Measurements from ENCODE around the gene CLK2.
"Not testable (repeated sequence)": the region's sequence is repeated elsewhere in the genome, so short reads cannot be mapped to it uniquely, and the experiment has no call there.

The CLK2 gene

DNA sequence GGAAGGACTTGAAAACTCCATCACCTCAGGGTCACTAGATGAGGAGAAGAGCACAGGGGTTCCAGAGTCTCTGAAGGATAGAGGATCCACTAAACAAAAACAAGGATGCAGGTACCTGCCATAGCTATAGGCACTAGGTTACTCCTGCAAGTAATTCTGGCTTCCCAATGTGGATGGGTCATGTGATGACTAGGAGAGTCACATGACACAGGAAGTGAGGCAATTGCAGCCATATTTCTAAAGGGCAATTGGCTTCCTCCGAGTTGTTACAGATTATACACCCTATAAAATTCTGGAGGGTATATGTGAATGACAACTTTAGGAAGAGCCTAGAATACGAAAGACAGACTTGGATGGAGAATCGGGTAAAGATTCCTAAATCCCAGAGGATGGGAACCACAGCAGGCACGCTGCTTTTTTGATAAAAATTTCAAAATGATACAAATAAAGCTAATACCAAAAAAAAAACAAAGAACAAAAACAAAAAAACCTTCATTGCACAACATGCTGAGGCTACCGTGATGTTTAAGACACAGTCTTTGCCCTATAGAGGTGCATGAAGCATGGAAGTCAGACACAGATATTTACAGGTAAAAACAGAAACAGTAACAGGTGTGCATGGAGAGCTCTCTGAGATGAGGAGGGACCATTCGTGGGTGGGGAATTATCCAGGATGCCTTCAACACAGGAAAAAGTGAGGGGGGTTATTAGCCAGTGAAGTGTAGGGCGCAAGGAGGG, 54.3 kb downstream of the CLK2 start:
- Histone ChIP-seq H3K4me2 (ENCODE audit: low read length) (no peak overlapping the region), H4K5ac (ENCODE audit: low read length) (no peak overlapping the region), H2AK5ac (ENCODE audit: low read length) (no peak overlapping the region), H3K4me1 (ENCODE audit: control insufficient read depth, low read depth, low read length) (no peaks in the 10 kb centered on the region), H3K4ac (ENCODE audit: low read depth, low read length) (no peak overlapping the region), H2BK120ac (ENCODE audit: low read depth, low read length) (no peak overlapping the region), H3K56ac (ENCODE audit: low read length) (no peak overlapping the region), H3K4me3 (ENCODE audit: low read length) (no peak overlapping the region), H4K8ac (ENCODE audit: low read depth, low read length) (peak overlapping the region; percentile 58), H3K23ac (ENCODE audit: low read length) (no peak overlapping the region), H3K27me3 (ENCODE audit: insufficient read depth, low read length, poor library complexity) (no peaks in the 10 kb centered on the region), H3K27ac (ENCODE audit: low read depth, low read length) (no peak overlapping the region), H3K79me1 (ENCODE audit: low read length) (no peaks in the 10 kb centered on the region), H2BK15ac (replicated peaks; ENCODE audit: low read depth) (no peak overlapping the region), H3K79me2 (ENCODE audit: control insufficient read depth, insufficient read depth, low read length) (no peaks in the 10 kb centered on the region), H3K36me3 (ENCODE audit: control insufficient read depth, insufficient read depth, low read length) (no peaks in the 10 kb centered on the region), H3K18ac (ENCODE audit: low read length) (no peak overlapping the region), H2BK5ac (ENCODE audit: low read length) (no peak overlapping the region), H3K9ac (ENCODE audit: low read length) (no peak overlapping the region)
- no CpG with 5 or more reads among the region's 7 CpGs for WGBS (ENCODE audit: extremely low coverage, insufficient coverage, low lambda C conversion rate)
- DNase-seq = peak; percentile 84

- not testable (repeated sequence) for DNase-seq; H3K4me1 ChIP-seq (ENCODE audit: control insufficient read depth, low read depth, low read length); H3K9ac ChIP-seq (ENCODE audit: low read length); H3K79me2 ChIP-seq (ENCODE audit: control insufficient read depth, insufficient read depth, low read length); H3K36me3 ChIP-seq (ENCODE audit: control insufficient read depth, insufficient read depth, low read length); H2BK15ac ChIP-seq (replicated peaks; ENCODE audit: low read depth); H3K4me2 ChIP-seq (ENCODE audit: low read length); H4K5ac ChIP-seq (ENCODE audit: low read length); H3K4ac ChIP-seq (ENCODE audit: low read depth, low read length); H3K23ac ChIP-seq (ENCODE audit: low read length); H4K8ac ChIP-seq (ENCODE audit: low read depth, low read length); H3K27me3 ChIP-seq (ENCODE audit: insufficient read depth, low read length, poor library complexity); H2BK5ac ChIP-seq (ENCODE audit: low read length); H3K56ac ChIP-seq (ENCODE audit: low read length); H3K27ac ChIP-seq (ENCODE audit: low read depth, low read length); H2AK5ac ChIP-seq (ENCODE audit: low read length); H3K18ac ChIP-seq (ENCODE audit: low read length); H3K79me1 ChIP-seq (ENCODE audit: low read length); H2BK120ac ChIP-seq (ENCODE audit: low read depth, low read length); H3K4me3 ChIP-seq (ENCODE audit: low read length)
- no CpG with 5 or more reads among the region's 10 CpGs for WGBS (ENCODE audit: extremely low coverage, insufficient coverage, low lambda C conversion rate)
Observed at GRCh38 chr1:155214702-155215101, 58.6 kb downstream of the CLK2 start.
